Measurements from ENCODE around the gene KANK4. TPM values are rescaled to one million over a fixed set of nuclear protein-coding genes. Genes with fewer than 3 reads are reported as not detected.

KANK4 gene
- polyA plus RNA-seq, 3 donors: not detected

GRCh38 chr1:62306065-62306464 is 13.2 kb downstream of the KANK4 start:
- H3K4me3 ChIP-seq (replicated peaks in 1 of 3; ENCODE audit: low read depth in 2 of 3, low read length in 3 of 3): no peak overlapping the region
- Mint-ChIP-seq H3K27me3 (ENCODE audit: low read depth in 3 of 3) (peaks cover 0 to 6% (median 2%) of the 10 kb centered on the region in 3 donors), H3K4me3 (no peak overlapping the region), H3K36me3 (no peaks in the 10 kb centered on the region), H3K4me1 (no peaks in the 10 kb centered on the region), H3K9me3 (no peaks in the 10 kb centered on the region), H3K27ac (no peak overlapping the region)
- H4K20me1 ChIP-seq (ENCODE audit: insufficient read depth, low read length): no peaks in the 10 kb centered on the region
- no peak for DNase-seq
- no peaks in the 10 kb centered on the region for H3K79me2 ChIP-seq (ENCODE audit: insufficient read depth, low read length)
- no peak for TF ChIP-seq CTCF (IDR thresholded peaks at IDR 0.05)
- no peaks in the 10 kb centered on the region for H3K4me1 ChIP-seq (ENCODE audit: control insufficient read depth in 1 of 2, insufficient read depth in 2 of 2, low read length in 2 of 2)
- no peak overlapping the region for H3K9ac ChIP-seq (ENCODE audit: insufficient read depth, low read length, poor library complexity, severe bottlenecking)
- intact Hi-C loops (cut with micrococcal nuclease): no loop called here
- H3K27ac ChIP-seq (ENCODE audit: low read depth in 1 of 2, low read length in 2 of 2): no peak overlapping the region
- WGBS (ENCODE audit: insufficient coverage): no CpG with 5 or more reads among the region's 2 CpGs
- no peaks in the 10 kb centered on the region for H3K27me3 ChIP-seq (ENCODE audit: control insufficient read depth in 2 of 2, insufficient read depth in 2 of 2, low read length in 2 of 2)
- H3K36me3 ChIP-seq (replicated peaks in 1 of 2; ENCODE audit: control insufficient read depth in 1 of 2, insufficient read depth in 2 of 2, low read length in 2 of 2): no peaks in the 10 kb centered on the region
- no peak overlapping the region for H3K4me2 ChIP-seq (replicated peaks; ENCODE audit: extremely low read depth, low read length, poor library complexity, severe bottlenecking)
- H3K9me3 ChIP-seq (replicated peaks in 1 of 2; ENCODE audit: control insufficient read depth in 1 of 2, insufficient read depth in 1 of 2, low read length in 2 of 2): no peaks in the 10 kb centered on the region
- H2AFZ ChIP-seq (ENCODE audit: insufficient read depth, low read depth, low read length, poor library complexity, severe bottlenecking): no peak overlapping the region

GRCh38 chr1:62304975-62305374 is 14.3 kb downstream of the KANK4 start:
- H3K27ac Mint-ChIP-seq: no peak overlapping the region
- no peak overlapping the region for H3K4me2 ChIP-seq (replicated peaks; ENCODE audit: extremely low read depth, low read length, poor library complexity, severe bottlenecking)
- no peaks in the 10 kb centered on the region for H3K36me3 Mint-ChIP-seq
- no peak overlapping the region for H3K4me3 ChIP-seq (replicated peaks in 1 of 3; ENCODE audit: low read depth in 2 of 3, low read length in 3 of 3)
- no peaks in the 10 kb centered on the region for H3K9me3 Mint-ChIP-seq
- H2AFZ ChIP-seq (ENCODE audit: insufficient read depth, low read depth, low read length, poor library complexity, severe bottlenecking): no peak overlapping the region
- no peak overlapping the region for H3K4me3 Mint-ChIP-seq
- TF ChIP-seq CTCF (IDR thresholded peaks at IDR 0.05): no peak
- H3K27me3 Mint-ChIP-seq (ENCODE audit: low read depth in 3 of 3): peaks cover 0 to 5% (median 2%) of the 10 kb centered on the region in 3 donors
- no peaks in the 10 kb centered on the region for H3K9me3 ChIP-seq (replicated peaks in 1 of 2; ENCODE audit: control insufficient read depth in 1 of 2, insufficient read depth in 1 of 2, low read length in 2 of 2)
- no peak overlapping the region for H3K27ac ChIP-seq (ENCODE audit: low read depth in 1 of 2, low read length in 2 of 2)
- H3K4me1 Mint-ChIP-seq: no peaks in the 10 kb centered on the region
- H4K20me1 ChIP-seq (ENCODE audit: insufficient read depth, low read length): no peaks in the 10 kb centered on the region
- H3K9ac ChIP-seq (ENCODE audit: insufficient read depth, low read length, poor library complexity, severe bottlenecking): no peak overlapping the region
- intact Hi-C loops (cut with micrococcal nuclease): no loop called here
- H3K36me3 ChIP-seq (replicated peaks in 1 of 2; ENCODE audit: control insufficient read depth in 1 of 2, insufficient read depth in 2 of 2, low read length in 2 of 2): no peaks in the 10 kb centered on the region
- DNase-seq: no peak
- 81% methylated on average over 3 of the region's 7 CpGs for WGBS (ENCODE audit: insufficient coverage)
- H3K4me1 ChIP-seq (ENCODE audit: control insufficient read depth in 1 of 2, insufficient read depth in 2 of 2, low read length in 2 of 2): no peaks in the 10 kb centered on the region
- no peaks in the 10 kb centered on the region for H3K79me2 ChIP-seq (ENCODE audit: insufficient read depth, low read length)
- H3K27me3 ChIP-seq (ENCODE audit: control insufficient read depth in 2 of 2, insufficient read depth in 2 of 2, low read length in 2 of 2): no peaks in the 10 kb centered on the region
